ENCODE measurements around the gene ICE1.

The ICE1 gene

DNA sequence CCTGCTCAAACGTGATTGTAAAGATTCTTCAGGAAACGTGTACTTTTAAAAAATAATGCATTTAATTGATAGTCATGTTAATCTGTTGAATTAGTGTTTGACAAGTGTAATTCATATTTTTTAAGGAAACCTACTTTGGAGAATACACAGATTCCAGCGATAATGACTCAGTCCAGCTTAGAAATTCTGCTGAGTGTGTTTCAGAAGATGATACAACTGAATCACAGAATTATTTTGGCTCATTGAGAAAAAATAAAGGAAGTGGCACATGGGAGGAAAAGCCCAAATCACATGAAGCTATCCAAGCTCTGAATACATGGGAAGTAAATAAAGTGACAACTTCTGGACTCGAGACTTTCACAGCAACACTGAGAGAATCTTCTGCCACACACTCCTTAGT lies 37.8 kb downstream of the ICE1 start:
- H3K36me3 ChIP-seq: peaks cover 75% of the 10 kb centered on the region
- H3K4me3 ChIP-seq (ENCODE audit: low read depth in 1 of 2, low read length in 1 of 2): no peak overlapping the region

GRCh38 chr5:5461012-5461411 lies 38.5 kb downstream of the ICE1 start:
- peaks cover 76% of the 10 kb centered on the region for H3K36me3 ChIP-seq
- H3K4me3 ChIP-seq (ENCODE audit: low read depth in 1 of 2, low read length in 1 of 2): no peak overlapping the region
- TF ChIP-seq CTCF (IDR thresholded peaks at IDR 0.05): no peak
- no peak overlapping the region for H3K27ac ChIP-seq
- H3K9me3 ChIP-seq: no peaks in the 10 kb centered on the region
- H3K4me1 ChIP-seq (ENCODE audit: control insufficient read depth in 1 of 2, insufficient read depth in 1 of 2, low read depth in 1 of 2, low read length in 1 of 2): no peaks in the 10 kb centered on the region
- H3K27me3 ChIP-seq: no peaks in the 10 kb centered on the region

More for the DNA sequence above, 37.8 kb downstream of the ICE1 start:
- Histone ChIP-seq H3K27me3 (no peaks in the 10 kb centered on the region), H3K9me3 (no peaks in the 10 kb centered on the region), H3K27ac (no peak overlapping the region), H3K4me1 (ENCODE audit: control insufficient read depth in 1 of 2, insufficient read depth in 1 of 2, low read depth in 1 of 2, low read length in 1 of 2) (no peaks in the 10 kb centered on the region)
- TF ChIP-seq CTCF (IDR thresholded peaks at IDR 0.05): no peak

DNA sequence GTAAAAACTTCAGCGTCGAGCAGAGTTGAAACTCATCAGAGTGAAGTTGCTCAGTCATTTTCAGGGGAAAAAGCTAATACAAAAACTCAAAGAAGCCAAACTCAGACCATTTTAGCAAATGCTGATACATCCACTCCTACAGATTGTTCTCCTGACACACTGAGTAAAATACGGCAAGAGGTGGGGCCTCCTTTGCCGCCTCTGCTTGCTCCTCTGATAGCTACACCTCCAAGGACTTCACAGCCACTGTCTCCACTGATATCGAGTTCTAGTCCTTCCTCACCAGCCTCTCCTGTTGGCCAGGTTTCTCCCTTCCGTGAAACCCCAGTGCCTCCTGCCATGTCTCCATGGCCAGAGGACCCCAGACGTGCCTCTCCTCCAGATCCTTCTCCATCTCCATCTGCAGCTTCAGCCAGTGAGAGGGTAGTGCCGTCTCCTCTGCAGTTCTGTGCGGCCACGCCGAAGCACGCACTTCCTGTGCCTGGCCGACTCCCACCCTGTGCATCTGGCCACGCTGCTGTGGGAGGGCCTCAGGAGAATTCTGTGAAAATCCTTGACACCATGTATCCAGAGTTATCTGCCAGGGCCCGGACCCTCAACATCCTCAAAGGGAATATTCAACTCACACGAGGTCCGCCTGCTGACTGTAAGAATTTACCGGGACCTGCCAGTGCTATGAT lies 41.7 kb downstream of the ICE1 start:
- Histone ChIP-seq H3K9me3 (no peaks in the 10 kb centered on the region), H3K4me1 (ENCODE audit: control insufficient read depth in 1 of 2, insufficient read depth in 1 of 2, low read depth in 1 of 2, low read length in 1 of 2) (no peaks in the 10 kb centered on the region), H3K27ac (no peak overlapping the region), H3K36me3 (peaks cover 69% of the 10 kb centered on the region), H3K4me3 (ENCODE audit: low read depth in 1 of 2, low read length in 1 of 2) (no peak overlapping the region), H3K27me3 (no peaks in the 10 kb centered on the region)
- TF ChIP-seq CTCF (IDR thresholded peaks at IDR 0.05): no peak

- no peaks in the 10 kb centered on the region for H3K9me3 ChIP-seq
- no peak for TF ChIP-seq CTCF (IDR thresholded peaks at IDR 0.05)
- peaks cover 55% of the 10 kb centered on the region for H3K36me3 ChIP-seq
- no peak overlapping the region for H3K27ac ChIP-seq
- no peaks in the 10 kb centered on the region for H3K4me1 ChIP-seq (ENCODE audit: control insufficient read depth in 1 of 2, insufficient read depth in 1 of 2, low read depth in 1 of 2, low read length in 1 of 2)
- H3K27me3 ChIP-seq: no peaks in the 10 kb centered on the region
- no peak overlapping the region for H3K4me3 ChIP-seq (ENCODE audit: low read depth in 1 of 2, low read length in 1 of 2)
Observed at GRCh38 chr5:5466227-5466626, 43.8 kb downstream of the ICE1 start.

DNA sequence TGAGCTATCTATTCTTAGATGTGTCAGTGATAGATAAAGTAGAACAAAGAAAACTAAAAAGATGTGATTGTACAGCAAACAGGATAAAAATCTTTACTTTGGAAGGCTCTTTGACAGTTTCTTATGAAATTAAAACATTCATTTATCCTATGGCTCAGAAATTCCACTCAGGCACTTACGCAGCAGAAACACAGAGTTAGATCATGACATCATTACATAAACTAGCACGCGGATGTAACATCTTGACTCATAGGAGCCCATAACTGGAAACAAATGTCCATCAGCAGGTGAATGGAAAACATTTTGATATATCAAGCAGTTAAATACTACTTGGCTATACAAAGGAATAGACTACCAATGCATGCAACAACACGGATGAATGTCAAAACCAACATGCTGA lies 45.3 kb downstream of the ICE1 start:
- peaks cover 46% of the 10 kb centered on the region for H3K36me3 ChIP-seq
- no peaks in the 10 kb centered on the region for H3K27me3 ChIP-seq
- no peak overlapping the region for H3K27ac ChIP-seq
- no peaks in the 10 kb centered on the region for H3K4me1 ChIP-seq (ENCODE audit: control insufficient read depth in 1 of 2, insufficient read depth in 1 of 2, low read depth in 1 of 2, low read length in 1 of 2)
- H3K4me3 ChIP-seq (ENCODE audit: low read depth in 1 of 2, low read length in 1 of 2): no peak overlapping the region
- TF ChIP-seq CTCF (IDR thresholded peaks at IDR 0.05): no peak
- H3K9me3 ChIP-seq: no peaks in the 10 kb centered on the region
